Prostate gland (tissue), 2 donors: ENCODE data around the gene AFAP1.

ENCODE experiments used
- POLR2A ChIP-seq: fragments of 450-650 bp; IDR thresholded peaks from one replicate; pipeline ENCODE4 v1.6.1; 2016; ENCODE audit warnings: antibody characterized with exemption, mild to moderate bottlenecking
- POLR2AphosphoS5 ChIP-seq: sonication (generic); formaldehyde crosslinking; IDR thresholded peaks from one replicate; pipeline ENCODE4 v1.6.1; 2017; ENCODE audit warnings: antibody characterized with exemption
- TF ChIP-seq, protein P1 (sequence below), 4 experiments: fragments of 200-600 bp in 2 of 4; fragments of 450-650 bp in 2 of 4; sonication (generic) in 2 of 4; IDR thresholded peaks; 1 replicate in 3 of 4; 2 replicates in 1 of 4; pipeline ENCODE4 v1.5.1; 2016 to 2019; ENCODE audit warnings: antibody characterized with exemption in 4 of 4, mild to moderate bottlenecking in 2 of 4, moderate library complexity in 2 of 4

DNA sequence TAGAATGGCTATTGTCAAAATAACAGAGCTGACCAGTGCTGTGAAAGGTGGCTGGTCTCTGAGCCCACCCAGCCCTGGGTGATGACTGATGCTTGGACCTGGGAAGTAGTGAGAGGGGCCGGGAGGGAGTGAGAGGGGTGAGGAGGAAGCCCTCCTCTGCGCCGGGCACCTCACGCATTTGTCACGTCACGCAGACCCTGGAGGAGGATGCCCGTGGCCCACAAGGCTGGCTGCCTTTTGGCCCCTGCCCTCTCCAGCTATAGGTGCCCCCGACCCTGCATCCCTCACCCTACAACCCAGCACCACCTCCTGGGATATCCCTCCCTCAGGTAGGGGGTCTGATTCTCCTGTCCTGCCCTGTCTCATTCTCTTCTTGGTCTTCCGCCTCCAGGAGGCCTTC, 207.4 kb downstream of the AFAP1 start:
- TF ChIP-seq, protein P1, sequence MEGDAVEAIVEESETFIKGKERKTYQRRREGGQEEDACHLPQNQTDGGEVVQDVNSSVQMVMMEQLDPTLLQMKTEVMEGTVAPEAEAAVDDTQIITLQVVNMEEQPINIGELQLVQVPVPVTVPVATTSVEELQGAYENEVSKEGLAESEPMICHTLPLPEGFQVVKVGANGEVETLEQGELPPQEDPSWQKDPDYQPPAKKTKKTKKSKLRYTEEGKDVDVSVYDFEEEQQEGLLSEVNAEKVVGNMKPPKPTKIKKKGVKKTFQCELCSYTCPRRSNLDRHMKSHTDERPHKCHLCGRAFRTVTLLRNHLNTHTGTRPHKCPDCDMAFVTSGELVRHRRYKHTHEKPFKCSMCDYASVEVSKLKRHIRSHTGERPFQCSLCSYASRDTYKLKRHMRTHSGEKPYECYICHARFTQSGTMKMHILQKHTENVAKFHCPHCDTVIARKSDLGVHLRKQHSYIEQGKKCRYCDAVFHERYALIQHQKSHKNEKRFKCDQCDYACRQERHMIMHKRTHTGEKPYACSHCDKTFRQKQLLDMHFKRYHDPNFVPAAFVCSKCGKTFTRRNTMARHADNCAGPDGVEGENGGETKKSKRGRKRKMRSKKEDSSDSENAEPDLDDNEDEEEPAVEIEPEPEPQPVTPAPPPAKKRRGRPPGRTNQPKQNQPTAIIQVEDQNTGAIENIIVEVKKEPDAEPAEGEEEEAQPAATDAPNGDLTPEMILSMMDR (IDR thresholded peaks at IDR 0.05): no peak
- TF ChIP-seq POLR2AphosphoS5 (no peak), POLR2A (no peak)
